Caki2 (cell line): ENCODE measurements around the gene FBXW2. TPM values are rescaled to one million over a fixed set of nuclear protein-coding genes. Genes with fewer than 3 reads are reported as not detected.

ENCODE experiments used
- DNase-seq: peaks from one replicate; pipeline ENCODE4 v3.0.0-alpha.2; 2015; ENCODE audit warnings: low read depth
- in situ Hi-C: cut with HindIII; loops from 2 replicates; pipeline ENCODE4 v1.10.0; 2016; ENCODE audit warnings: low sequenced_read_pairs, low pct_unique_long_range_greater_than_20kb, mixed read lengths
- total RNA-seq: library from RNA; depleted of rRNA; stranded (reverse); fragments of >200 nt; shearing (Covaris generic); gene quantifications from 2 replicates; pipeline ENCODE4 v1.2.3, GENCODE V29; 2014; ENCODE audit warnings: low replicate concordance; rRNA removed

FBXW2 gene
- total RNA-seq, 1 experiment from 2014 or later: 15.1 TPM

- no peak for DNase-seq
- in situ Hi-C loops: no loop called here
These were observed 84.5 kb downstream of the FBXW2 start for GRCh38 chr9:120708526-120709224.

GRCh38 chr9:120707170-120707569 is 86.0 kb downstream of the FBXW2 start:
- DNase-seq: no peak
- in situ Hi-C loops: no loop called here

Other genes with a start within 250 kb of the FBXW2 start
- 103 and 109 TPM in 2 replicates for gene CDK5RAP2, start 213.2 kb downstream of the FBXW2 start, total RNA-seq
- gene MEGF9, start 78.9 kb downstream of the FBXW2 start, total RNA-seq: 21.6 and 28.4 TPM in 2 replicates
- gene PSMD5, start 49.5 kb upstream of the FBXW2 start, total RNA-seq: 22.2 and 29.2 TPM in 2 replicates
- gene PHF19, start 83.8 kb upstream of the FBXW2 start, total RNA-seq: 15.6 and 47.7 TPM in 2 replicates
- 4.3 and 5.0 TPM in 2 replicates for gene TRAF1, start 133.4 kb upstream of the FBXW2 start, total RNA-seq